CD4-positive, alpha-beta T cell (primary cell): Measurements from ENCODE around the gene MC2R. TPM values are rescaled to one million over a fixed set of nuclear protein-coding genes. Genes with fewer than 3 reads are reported as not detected.

ENCODE experiments used
- ATAC-seq: fragments of 200-7000 bp; cut with Tn5 transposase; one replicate; pipeline ENCODE4 v1.10.0; 2022; ENCODE audit warnings: mild to moderate bottlenecking; ENCODE audit not compliant: poor library complexity
- CTCF ChIA-PET: fragments of 350-600 bp; sonication (Branson Sonifier 250); formaldehyde crosslinking; loops from one replicate; lab custom pipeline; 2021; ENCODE audit warnings: antibody characterized with exemption, inconsistent platforms; lab: Charles Lee
- POLR2A ChIA-PET: fragments of 350-600 bp; sonication (Branson Sonifier 250); formaldehyde crosslinking; loops from one replicate; lab custom pipeline; 2021; ENCODE audit warnings: antibody characterized with exemption, inconsistent platforms; lab: Charles Lee
- DNase-seq, 14 experiments: peaks; one replicate each; pipeline ENCODE4 v3.0.0-alpha.2; 2013 to 2020; ENCODE audit warnings: mixed read lengths in 2 of 14
- H3K27ac ChIP-seq, 2 donors: one replicate each; pipeline versions ENCODE4 v1.5.1 to v1.7.0; 2013; ENCODE audit warnings: low read length in 2 of 2, low read depth in 1 of 2, mild to moderate bottlenecking in 1 of 2
- H3K27me3 ChIP-seq, 2 experiments: 1 replicate in 1 of 2; 2 replicates in 1 of 2; pipeline versions ENCODE4 v1.6.1 to v1.7.0; 2013; ENCODE audit warnings: low read length in 2 of 2, control low read depth in 1 of 2, mild to moderate bottlenecking in 1 of 2, moderate library complexity in 1 of 2; ENCODE audit not compliant: insufficient read depth in 2 of 2, control insufficient read depth in 1 of 2
- H3K36me3 ChIP-seq: one replicate; pipeline ENCODE4 v1.6.1; 2013; ENCODE audit warnings: low read length, control low read depth; ENCODE audit not compliant: insufficient read depth
- H3K4me1 ChIP-seq: one replicate; pipeline ENCODE4 v1.6.1; 2013; ENCODE audit warnings: low read length, control low read depth; ENCODE audit not compliant: insufficient read depth
- H3K4me3 ChIP-seq: one replicate; pipeline ENCODE4 v1.5.1; 2013; ENCODE audit warnings: mild to moderate bottlenecking, low read length, moderate library complexity
- H3K9me3 ChIP-seq, 2 experiments: 1 replicate in 1 of 2; 2 replicates in 1 of 2; pipeline versions ENCODE4 v1.6.1 to v1.7.0; 2013; ENCODE audit warnings: low read length in 2 of 2, mild to moderate bottlenecking in 2 of 2, control low read depth in 1 of 2, moderate library complexity in 1 of 2; ENCODE audit not compliant: control insufficient read depth in 1 of 2, insufficient read depth in 1 of 2
- H3K27ac Mint-ChIP-seq: one replicate; pipeline ENCODE4 v1.8.0; 2020; ENCODE audit warnings: mixed read lengths
- H3K27me3 Mint-ChIP-seq: one replicate; pipeline ENCODE4 v1.8.0; 2021; ENCODE audit warnings: mixed read lengths
- H3K36me3 Mint-ChIP-seq: one replicate; pipeline ENCODE4 v1.8.0; 2021; ENCODE audit warnings: low read depth, mixed read lengths
- H3K4me1 Mint-ChIP-seq: one replicate; pipeline ENCODE4 v1.8.0; 2021; ENCODE audit warnings: low read depth, mixed read lengths
- H3K4me3 Mint-ChIP-seq: one replicate; pipeline ENCODE4 v1.8.0; 2020; ENCODE audit warnings: mild to moderate bottlenecking, mixed read lengths
- H3K9me3 Mint-ChIP-seq: one replicate; pipeline ENCODE4 v1.8.0; 2020; ENCODE audit warnings: mixed read lengths
- CTCF ChIP-seq: fragments of 200-600 bp; IDR thresholded peaks from one replicate; pipeline ENCODE4 v1.8.0; 2022; ENCODE audit warnings: antibody characterized with exemption, mild to moderate bottlenecking
- intact Hi-C, 2 experiments: fragments of 100-400 bp; cut with DNase I in 1 of 2; cut with micrococcal nuclease in 1 of 2; formaldehyde crosslinking; loops; one replicate each; pipeline versions ENCODE4 v1.15.1 to v1.9.0; 2023 to 2025; cut with DNase I, micrococcal nuclease
- total RNA-seq, 174 experiments: library from RNA in 2 of 174; stranded (reverse) in 2 of 174; gene quantifications; one replicate each; pipeline ENCODE4 v1.2.3 and lab custom pipeline; 2021 to 2026

Gene MC2R
- total RNA-seq, 2 experiments from 2014 or later = not detected

DNA sequence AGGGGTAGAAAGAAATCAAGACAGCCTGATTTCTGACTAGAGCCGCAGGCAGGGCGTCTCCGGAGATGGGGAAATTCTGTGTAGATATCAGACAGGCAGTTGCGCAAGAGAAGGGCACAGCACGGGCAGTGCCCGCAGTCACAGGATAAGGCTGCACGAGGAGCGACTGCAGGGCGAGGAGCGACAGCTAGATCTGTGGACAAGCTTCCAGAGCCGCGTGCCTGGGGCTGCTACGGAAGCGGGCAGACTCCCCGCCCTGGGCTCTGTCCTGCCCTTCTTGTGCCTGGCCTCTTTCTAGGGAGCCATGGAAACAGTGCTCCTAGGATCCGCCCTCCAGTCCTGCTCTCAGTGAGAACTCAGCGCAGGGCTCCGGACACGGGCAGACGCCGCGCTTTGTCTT is 78.8 kb downstream of the MC2R start:
- POLR2A ChIA-PET = no interaction called here
- DNase-seq (no peak), ATAC-seq (no peak)
- peaks cover 64% of the 10 kb centered on the region for H3K27me3 Mint-ChIP-seq
- CTCF ChIA-PET = no interaction called here
- Histone ChIP-seq H3K4me1 (no peaks in the 10 kb centered on the region), H3K27ac (no peak overlapping the region), H3K4me3 (no peak overlapping the region), H3K36me3 (no peaks in the 10 kb centered on the region), H3K9me3 (peaks cover 0 to 15% of the 10 kb centered on the region in 2 experiments), H3K27me3 (peaks cover 4 to 8% of the 10 kb centered on the region in 2 experiments)
- H3K4me1 Mint-ChIP-seq = no peaks in the 10 kb centered on the region
- H3K27ac Mint-ChIP-seq = no peak overlapping the region
- H3K9me3 Mint-ChIP-seq = no peaks in the 10 kb centered on the region
- no peak for TF ChIP-seq CTCF
- H3K4me3 Mint-ChIP-seq = no peak overlapping the region
- no peaks in the 10 kb centered on the region for H3K36me3 Mint-ChIP-seq
- intact Hi-C loops = no loop called here

GRCh38 chr18:13835202-13835601 is 80.1 kb downstream of the MC2R start:
- Histone ChIP-seq H3K4me1 (no peaks in the 10 kb centered on the region), H3K9me3 (peaks cover 0 to 15% of the 10 kb centered on the region in 2 experiments), H3K27me3 (peaks cover 4 to 12% of the 10 kb centered on the region in 2 experiments), H3K36me3 (no peaks in the 10 kb centered on the region), H3K4me3 (no peak overlapping the region), H3K27ac (no peak overlapping the region)
- TF ChIP-seq CTCF = no peak
- no peak overlapping the region for H3K4me3 Mint-ChIP-seq
- H3K4me1 Mint-ChIP-seq = no peaks in the 10 kb centered on the region
- no peaks in the 10 kb centered on the region for H3K9me3 Mint-ChIP-seq
- intact Hi-C loops = no loop called here
- peaks cover 70% of the 10 kb centered on the region for H3K27me3 Mint-ChIP-seq
- H3K36me3 Mint-ChIP-seq = no peaks in the 10 kb centered on the region
- ChIA-PET CTCF (no interaction called here), POLR2A (no interaction called here)
- DNase-seq (no peak), ATAC-seq (no peak)
- H3K27ac Mint-ChIP-seq = no peak overlapping the region

DNA sequence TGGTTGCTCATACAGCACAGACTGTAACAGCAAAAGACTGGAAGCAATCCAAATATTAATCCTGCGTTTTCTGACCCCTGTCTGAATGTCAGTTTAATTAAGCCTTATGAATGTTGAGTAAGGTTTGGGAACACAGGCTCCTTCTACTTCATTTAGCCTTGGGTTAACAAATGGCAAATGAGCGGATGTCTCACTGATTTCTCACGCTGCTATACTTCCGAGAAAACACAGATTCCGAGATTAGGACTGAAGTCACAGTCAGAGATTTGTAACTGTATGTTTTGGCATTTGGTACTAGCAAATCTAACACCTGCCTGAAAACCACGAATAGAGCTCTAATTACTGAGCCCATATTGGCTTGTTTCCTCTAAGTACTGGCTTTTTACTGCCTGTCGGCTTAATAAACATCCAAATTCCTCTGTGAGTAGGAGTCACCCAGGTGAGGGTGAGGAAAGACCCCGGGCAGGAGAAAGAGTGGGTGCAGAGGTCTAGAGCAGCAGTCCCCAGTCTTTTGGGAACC is 80.8 kb downstream of the MC2R start:
- peaks cover 0 to 15% of the 10 kb centered on the region in 2 experiments for H3K9me3 ChIP-seq
- H3K36me3 ChIP-seq = no peaks in the 10 kb centered on the region
- H3K4me3 ChIP-seq = no peak overlapping the region
- peaks cover 4 to 14% of the 10 kb centered on the region in 2 experiments for H3K27me3 ChIP-seq
- Mint-ChIP-seq H3K4me1 (no peaks in the 10 kb centered on the region), H3K27me3 (peaks cover 65% of the 10 kb centered on the region), H3K36me3 (no peaks in the 10 kb centered on the region), H3K4me3 (no peak overlapping the region), H3K9me3 (no peaks in the 10 kb centered on the region), H3K27ac (no peak overlapping the region)
- ChIA-PET CTCF (no interaction called here), POLR2A (no interaction called here)
- no peak for TF ChIP-seq CTCF
- no peaks in the 10 kb centered on the region for H3K4me1 ChIP-seq
- intact Hi-C loops = no loop called here
- no peak overlapping the region for H3K27ac ChIP-seq
- ATAC-seq (no peak), DNase-seq (no peak)

Other genes starting within 250 kb of the MC2R start
- gene FAM210A, start 189.0 kb downstream of the MC2R start, total RNA-seq = 1 to 10 TPM; 3.4 to 3.5 TPM
- 100 to 1,000 TPM; 128 to 130 TPM for gene RNMT, start 188.9 kb downstream of the MC2R start, total RNA-seq
- gene MC5R, start 91.4 kb downstream of the MC2R start, total RNA-seq = not detected
- 10 to 100 TPM in 1 of 2 experiments, 1 to 10 TPM in 1; 8.3 to 10.4 TPM for gene ZNF519, start 216.9 kb upstream of the MC2R start, total RNA-seq